HTERT RPE-1 (cell line): Measurements from ENCODE around the gene OR2D3.
"Not testable (repeated sequence)": the region's sequence is repeated elsewhere in the genome, so short reads cannot be mapped to it uniquely, and the experiment has no call there.

Source experiments
- in situ Hi-C: fragments of 300-500 bp; cut with MboI; formaldehyde crosslinking; loops from 4 replicates; pipeline ENCODE4 v1.14.3; 2020; ENCODE audit warnings: low sequenced_read_pairs

OR2D3 gene, protein sequence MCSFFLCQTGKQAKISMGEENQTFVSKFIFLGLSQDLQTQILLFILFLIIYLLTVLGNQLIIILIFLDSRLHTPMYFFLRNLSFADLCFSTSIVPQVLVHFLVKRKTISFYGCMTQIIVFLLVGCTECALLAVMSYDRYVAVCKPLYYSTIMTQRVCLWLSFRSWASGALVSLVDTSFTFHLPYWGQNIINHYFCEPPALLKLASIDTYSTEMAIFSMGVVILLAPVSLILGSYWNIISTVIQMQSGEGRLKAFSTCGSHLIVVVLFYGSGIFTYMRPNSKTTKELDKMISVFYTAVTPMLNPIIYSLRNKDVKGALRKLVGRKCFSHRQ

DNA sequence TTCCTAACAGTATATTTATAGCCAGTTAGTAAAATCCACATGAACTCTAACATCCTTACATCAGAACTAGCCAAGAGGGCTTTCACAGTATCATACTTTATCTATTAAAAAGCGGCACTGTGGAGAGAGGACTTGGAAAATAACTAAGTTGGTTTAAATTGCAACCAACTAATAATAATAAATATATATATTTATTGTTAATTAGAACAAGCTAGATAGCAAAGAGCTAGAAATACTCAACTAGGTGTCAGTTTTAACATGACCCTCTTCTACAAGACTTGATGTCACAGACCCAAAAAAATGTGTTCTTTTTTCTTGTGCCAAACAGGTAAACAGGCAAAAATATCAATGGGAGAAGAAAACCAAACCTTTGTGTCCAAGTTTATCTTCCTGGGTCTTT lies at the start of gene OR2D3:
OR2D3 (plus strand) TSS at position 301 of the 400 bp plus-strand sequence; CDS start at position 301, 0 bp downstream.
- in situ Hi-C loops: no loop called here

DNA sequence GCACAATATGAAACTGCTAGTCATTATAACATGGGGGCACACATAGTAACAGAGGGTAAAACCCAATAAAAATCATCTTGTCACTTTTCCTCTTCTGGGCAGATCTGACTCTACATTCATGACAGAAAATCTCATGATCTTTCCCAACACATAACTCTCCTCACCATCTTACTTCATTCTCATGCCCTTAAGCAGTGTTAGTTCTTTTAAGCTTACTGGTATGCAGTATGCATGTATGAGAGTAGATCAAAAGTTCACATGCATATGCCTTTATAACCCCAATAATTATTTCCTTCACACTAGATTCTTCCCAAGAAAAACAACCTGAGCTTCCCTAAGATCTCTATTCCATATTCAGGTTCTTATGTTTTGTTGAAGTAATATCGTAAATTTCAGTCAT lies 49.5 kb upstream of the OR2D3 start:
- in situ Hi-C loops: no loop called here

DNA sequence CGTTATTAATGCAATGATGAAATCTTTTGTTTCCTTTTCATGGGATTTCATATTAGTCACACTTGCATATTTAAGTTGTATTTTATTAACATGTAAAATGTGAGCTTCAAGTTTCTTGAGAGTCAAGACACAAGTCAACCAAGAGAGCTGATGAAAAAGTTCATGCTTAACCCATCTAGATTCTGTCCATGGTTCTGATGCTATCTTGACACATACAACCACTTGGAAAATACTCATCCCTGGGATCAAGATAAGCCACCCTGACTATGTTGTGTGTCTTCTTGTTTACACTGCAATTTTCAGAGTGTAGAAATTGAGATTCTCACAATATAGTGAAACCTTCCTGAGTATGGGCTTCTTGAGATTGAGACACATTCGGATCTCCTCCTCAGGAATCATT lies 45.0 kb upstream of the OR2D3 start:
- in situ Hi-C loops: no loop called here

DNA sequence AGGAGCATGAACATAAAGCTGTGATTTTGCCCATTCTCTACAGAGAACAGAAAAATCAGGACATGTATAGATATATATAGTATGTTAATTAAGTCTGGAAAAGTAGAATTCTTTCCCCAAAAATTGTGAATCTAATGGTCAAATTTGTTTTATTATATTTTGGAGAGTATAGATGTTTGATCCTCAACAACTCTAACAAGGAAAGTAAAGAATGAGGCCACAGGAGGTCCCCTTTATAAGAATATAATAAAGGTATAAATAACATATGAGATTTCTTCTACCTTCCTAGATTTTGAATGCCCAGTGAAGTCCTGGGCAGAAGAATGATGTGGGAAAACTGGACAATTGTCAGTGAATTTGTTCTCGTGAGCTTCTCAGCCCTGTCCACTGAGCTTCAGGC lies 44.5 kb upstream of the OR2D3 start, which contains the start of gene OR10A4:
OR10A4 (plus strand) TSS at position 301 of the 400 bp plus-strand sequence; CDS start at position 324, 23 bp downstream.
- in situ Hi-C loops: no loop called here

DNA sequence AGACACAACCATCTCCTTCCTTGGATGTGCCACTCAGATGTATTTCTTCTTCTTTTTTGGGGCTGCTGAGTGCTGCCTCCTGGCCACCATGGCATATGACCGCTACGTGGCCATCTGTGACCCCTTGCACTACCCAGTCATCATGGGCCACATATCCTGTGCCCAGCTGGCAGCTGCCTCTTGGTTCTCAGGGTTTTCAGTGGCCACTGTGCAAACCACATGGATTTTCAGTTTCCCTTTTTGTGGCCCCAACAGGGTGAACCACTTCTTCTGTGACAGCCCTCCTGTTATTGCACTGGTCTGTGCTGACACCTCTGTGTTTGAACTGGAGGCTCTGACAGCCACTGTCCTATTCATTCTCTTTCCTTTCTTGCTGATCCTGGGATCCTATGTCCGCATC lies 43.9 kb upstream of the OR2D3 start:
- in situ Hi-C loops: no loop called here

DNA sequence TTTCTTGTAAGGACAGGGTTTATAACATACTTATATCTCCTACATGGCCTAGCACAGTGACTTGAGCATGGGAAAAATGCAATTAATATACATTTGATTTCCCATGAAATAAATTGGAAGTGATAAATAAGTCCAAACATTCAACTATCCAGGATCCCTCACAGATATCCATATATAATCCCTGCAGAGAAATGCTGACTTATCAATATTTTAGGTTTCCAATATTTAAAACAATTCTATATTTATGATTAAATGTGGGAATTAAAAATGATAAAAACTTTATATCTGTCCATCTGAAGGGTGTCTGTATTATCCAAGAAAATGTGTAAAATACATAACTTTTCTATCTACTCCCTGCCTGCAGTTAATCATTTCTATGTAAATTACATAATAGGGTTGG lies 38.1 kb upstream of the OR2D3 start:
- in situ Hi-C loops: no loop called here

DNA sequence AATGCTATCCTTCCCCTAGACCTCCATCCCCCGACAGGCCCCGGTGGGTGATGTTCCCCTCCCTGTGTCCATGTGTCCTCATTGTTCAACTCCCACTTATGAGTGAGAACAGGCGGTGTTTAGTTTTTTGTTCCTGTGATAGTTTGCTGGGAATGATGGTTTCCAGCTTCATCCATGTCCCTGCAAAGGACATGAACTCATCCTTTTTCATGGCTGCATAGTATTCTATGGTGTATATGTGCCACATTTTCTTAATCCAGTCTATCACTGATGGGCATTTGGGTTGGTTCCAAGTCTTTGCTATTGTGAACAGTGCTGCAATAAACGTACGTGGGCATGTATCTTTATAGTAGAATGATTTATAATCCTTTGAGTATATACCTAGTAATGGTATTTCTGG lies 33.1 kb upstream of the OR2D3 start:
- in situ Hi-C loops: not testable (repeated sequence)

DNA sequence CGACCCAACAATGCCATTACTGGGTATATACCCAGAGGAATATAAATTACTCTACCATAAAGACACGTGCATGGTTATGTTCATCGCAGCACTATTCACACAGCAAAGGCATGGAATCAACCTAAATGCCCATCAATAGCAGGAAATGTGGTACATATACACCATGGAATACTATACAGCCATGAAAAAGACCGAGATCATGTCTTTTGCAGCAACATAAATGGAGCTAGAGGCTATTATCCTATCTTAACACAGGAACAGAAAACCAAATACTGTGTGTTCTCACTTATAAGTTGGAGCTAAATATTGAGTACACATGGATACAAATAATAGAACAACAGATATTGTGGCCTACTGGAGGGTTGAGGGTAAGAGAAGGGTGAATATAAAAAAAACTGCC lies 32.0 kb upstream of the OR2D3 start:
- in situ Hi-C loops: no loop called here

DNA sequence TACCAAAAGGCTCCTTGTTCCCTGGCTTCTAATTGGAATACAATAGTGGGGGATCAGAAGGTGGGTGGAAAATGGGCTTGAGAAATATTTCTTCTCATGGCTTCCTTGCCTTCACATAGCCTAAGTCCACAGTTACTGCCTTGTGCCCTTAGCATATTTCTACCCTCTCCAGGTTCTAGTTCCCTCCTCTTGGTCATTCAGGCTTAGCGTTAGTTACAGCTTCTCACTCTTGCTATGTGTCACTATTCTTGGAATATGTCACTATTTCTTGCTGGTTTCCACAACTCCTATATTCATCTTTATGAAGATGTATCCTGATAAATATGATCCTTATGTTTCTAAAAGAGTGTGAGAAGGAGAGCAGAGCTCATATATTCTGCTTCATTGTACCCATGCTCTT lies 31.0 kb upstream of the OR2D3 start:
- in situ Hi-C loops: no loop called here

DNA sequence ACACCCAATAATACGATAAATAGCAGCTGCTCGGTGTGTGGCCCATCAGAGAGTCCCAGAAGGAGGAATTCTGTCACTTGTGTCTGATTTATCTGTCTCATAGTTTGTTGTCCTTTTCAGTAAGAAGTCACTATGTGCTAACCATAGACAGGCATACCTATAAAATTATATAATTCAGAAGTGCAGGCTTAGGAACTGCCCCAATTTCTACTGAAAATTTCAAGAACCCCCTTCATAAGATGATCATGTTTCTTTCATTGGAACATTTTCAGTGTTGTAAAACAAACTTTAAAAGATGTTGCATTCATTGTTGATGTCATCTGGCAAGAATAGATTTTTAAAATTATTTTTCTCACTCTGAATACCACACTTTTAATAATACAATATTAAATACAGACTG lies 28.4 kb upstream of the OR2D3 start, which contains the start of gene OR2D2:
OR2D2 (minus strand) TSS at position 101 of the 400 bp plus-strand sequence; CDS start at position 101, 0 bp downstream.
- in situ Hi-C loops: no loop called here

DNA sequence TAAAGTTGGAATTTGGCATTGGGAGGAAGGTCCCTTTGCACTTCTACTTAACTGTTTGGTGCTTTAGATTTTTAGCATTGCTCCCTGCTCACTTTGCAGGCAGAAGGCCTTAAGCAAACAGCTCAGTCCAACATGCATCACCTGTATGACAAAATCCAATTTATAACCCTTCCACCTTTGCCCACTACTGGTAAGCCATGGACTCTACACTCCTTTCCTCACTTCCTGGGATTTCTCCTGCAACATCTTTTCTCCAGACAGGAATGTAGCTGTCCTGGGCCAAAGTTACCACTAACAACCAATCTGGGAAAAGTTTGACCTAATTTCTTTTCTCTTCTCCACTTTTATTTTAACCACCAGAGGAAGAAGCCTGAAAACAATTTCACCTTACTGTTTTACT lies 26.7 kb upstream of the OR2D3 start:
- in situ Hi-C loops: no loop called here

DNA sequence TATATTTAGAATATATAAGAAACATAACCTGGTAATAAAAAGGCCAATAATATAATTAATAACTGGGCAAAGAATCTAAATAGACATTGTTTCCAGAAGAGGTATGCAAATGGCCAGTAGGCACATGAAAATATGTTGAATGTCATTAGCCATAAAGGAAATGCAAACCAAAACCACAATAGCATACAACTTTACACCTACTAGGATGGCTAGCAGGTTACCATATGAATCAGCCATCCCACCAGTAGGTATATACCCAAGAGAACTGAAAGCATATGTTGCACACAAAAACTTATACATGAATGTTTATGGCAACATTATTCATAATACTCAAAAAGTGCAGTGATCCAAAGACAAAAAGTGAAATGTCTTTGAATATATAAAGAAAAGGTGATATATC lies 25.8 kb upstream of the OR2D3 start:
- in situ Hi-C loops: no loop called here

DNA sequence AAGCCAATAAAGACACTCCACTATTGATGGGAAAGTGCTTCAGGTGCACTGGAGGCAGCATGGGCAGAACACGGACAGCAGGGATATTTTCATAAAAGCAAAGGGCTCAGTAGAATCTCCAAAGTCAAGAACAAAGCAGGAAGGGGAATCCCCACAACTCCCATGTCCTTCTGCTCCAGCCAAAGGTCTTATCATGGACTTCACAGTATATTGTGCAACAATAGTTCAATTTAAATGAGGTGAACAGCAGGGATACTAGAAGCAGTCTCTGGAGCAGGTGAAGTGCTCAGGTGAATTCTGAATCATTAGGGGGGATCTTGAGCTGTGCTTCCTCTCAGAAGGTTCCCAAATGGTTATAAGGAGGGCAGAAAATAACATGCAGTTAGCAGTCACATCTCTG lies 21.9 kb upstream of the OR2D3 start:
- in situ Hi-C loops: no loop called here

DNA sequence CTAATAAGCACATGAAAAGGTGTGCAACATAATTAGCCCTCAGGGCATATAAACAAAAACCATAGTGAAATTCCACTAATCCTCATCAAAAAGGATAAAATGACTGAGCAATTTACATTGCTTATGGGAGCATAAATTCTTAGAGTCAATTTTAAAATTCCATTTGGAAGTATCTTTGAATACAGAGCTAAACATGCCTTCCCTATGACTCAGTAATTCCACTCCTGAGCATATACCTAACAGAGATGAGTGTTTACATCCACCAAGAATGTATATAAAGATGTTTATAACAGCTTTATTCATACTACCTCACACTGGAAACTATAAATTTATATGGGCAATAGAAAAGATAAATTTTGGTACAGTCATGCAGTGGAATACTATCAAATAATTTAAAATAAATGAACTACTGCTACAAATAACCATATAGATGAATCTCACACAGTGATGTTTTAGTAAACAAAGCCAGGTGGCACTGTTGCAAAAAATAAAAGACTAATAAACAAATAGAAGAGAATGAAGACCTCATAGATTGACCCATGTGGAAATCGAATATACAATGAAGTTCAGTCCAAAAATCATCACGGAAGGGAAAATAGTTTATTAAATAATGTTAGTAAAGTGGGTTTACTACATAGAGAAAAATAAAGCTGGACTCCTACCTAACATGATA lies 20.3 kb upstream of the OR2D3 start:
- in situ Hi-C loops: no loop called here

DNA sequence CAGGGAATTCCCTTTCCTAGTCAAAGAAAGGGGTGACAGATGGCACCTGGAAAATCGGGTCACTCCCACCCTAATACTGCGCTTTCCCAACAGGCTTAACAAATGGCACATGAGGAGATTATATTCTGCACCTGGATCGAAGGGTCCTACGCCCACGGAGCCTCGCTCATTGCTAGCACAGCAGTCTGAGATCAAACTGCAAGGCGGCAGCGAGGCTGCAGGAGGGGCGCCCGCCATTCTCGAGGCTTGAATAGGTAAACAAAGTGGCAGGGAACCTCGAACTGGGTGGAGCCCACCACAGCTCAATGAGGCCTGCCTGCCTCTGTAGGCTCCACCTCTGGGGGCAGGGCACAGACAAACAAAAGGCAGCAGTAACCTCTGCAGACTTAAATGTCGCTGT lies 16.0 kb upstream of the OR2D3 start:
- in situ Hi-C loops: not testable (repeated sequence)

DNA sequence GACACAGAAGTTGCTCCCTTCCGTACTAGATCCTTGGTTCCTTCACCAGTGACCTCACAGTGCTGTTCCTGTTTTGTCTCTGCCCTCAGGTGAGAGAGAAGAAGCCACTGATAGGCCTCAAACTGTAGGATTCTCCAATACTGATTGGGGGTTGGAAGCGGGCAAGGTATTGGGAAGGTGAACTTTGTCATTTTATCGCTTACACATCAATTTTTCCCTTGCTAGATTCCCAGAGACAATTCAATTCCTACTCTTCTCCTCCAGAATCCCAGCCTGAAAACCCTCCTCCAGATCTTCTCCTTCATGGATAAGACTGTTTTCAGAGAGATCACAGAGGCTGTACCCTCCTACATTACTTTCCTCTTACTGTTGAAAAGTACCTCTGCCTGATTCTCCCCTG lies 9.4 kb upstream of the OR2D3 start:
- in situ Hi-C loops: no loop called here

DNA sequence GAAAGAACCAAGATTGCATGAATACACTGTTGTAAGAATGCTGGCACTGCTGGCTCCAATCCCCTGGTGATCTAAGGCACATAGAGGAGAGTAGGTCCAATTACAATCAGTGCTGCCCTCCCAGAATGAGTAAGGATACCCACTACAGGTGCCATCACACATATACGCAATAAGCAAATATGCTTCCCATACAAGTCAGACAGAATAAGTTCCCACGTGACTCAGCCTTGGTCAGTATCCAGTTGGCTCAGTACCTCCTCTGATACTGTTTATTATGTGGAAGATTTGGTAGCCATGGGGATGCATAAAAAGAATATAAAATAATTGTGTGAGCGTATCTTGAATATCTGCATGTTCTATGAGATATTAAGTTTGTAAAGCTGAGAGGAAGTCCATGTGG lies 8.9 kb upstream of the OR2D3 start:
- in situ Hi-C loops: no loop called here

DNA sequence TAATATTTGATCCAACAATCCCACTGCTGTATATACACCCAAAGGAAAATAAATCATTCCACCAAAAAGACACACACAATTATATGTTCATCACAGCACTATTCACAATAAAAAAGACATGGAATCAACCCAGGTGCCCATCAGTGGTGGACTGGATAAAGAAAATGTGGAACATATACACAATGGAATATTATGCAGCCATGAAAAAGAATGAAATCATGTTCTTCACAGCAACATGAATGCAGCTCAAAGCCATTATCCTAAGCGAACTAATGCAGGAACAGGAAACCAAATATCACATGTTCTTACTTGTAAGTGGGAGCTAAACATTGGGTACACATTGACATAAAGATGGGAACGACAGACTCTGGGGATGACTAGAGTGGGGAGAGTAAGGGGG lies 1.1 kb upstream of the OR2D3 start:
- in situ Hi-C loops: no loop called here

DNA sequence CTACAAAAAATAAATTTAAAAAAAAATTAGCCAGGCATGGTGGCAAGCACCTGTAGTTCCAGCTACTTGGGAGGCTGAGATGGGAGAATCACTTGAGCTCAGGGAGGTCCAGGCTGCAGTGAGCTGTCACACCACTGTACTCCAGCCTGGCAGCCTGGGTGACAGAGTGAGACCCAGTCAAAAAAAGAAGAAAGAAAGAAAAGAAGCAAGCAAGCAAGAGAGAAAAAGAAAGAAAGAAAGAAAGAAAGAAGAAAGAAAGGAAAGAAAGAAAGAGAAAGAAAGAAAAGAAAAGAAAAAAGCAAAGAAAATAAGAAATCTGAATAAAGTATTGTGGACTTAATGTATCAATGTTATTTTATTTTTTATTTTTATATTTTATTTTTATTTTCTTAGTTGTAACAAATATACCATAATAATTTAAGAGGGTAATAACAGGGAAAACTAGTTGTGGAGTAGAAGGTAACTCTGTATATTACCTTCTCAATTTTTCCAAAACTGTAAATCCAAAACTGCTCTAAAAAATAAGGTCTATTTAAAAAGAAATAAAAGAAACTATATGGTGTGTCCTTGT lies 4.3 kb downstream of the OR2D3 start:
- in situ Hi-C loops: no loop called here

DNA sequence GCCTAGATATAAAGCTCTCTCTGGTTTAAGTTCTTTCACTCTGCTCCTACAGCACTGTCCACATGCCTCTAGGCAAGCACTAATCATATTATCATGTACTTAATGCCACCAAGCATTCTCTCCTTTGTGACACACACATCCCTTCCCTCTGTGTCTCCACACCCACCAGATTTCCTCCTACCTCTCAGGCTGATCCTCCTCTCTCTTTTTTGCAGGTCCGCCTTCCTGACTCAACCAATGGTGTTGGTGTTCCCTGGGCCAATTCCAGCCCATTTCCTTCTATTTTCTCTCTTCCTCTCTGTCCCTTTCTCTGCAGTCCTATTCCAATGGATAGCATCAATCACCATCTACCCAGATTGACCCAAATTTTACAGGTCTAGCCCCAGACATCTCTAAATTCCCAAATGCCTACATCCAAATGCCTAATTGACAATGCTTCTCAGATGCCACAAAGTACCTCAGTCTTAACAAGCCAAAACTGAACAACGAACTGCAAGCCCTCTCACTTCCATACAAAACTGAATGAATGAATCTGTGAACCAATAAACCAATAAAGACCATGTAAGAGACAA lies 4.9 kb downstream of the OR2D3 start:
- in situ Hi-C loops: no loop called here

DNA sequence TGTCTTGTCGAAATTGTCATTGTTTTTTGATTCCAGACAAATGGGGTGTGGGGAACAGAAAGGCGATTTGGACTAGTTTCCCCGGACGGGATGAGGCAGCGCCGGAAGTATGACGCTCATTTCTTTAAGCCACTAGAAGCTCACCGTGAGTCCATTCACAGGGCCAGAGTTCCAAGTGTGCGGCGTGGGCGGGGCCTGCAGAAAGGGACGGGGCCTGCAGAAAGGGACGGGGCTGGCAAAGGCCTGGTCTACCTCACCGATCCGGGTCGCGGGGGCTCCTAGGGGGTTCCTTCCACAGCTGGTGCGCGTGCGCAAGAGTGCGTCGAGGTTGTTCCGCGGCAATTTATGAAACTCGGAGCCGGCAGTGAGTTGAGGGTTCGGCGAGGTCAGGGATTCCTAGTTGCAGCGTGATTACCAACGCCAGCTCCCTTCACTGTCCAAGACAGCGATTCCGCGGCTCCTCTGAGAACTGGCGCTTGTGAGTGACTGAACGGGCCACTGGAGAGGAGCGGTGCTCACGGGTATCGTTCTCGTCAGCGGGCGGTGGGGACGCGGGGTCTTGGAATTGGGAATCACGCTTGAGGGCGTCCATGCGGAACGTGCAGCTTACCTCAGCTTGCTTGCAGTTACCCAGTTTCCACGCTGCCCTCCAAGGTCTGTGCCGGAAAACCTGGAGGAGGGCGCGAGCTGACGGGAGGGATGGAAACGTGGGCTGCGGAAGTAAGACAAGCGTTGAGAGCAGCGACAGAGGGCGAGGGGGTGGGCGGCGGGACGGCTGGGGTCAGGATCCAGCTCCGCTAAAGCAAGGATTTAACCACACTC lies 5.6 kb downstream of the OR2D3 start, which contains the start of gene ZNF215:
ZNF215 (plus strand) TSS at position 219 of the 822 bp plus-strand sequence. CDS start 5,847 bp downstream, outside the sequence.
- in situ Hi-C loops: no loop called here
